B cell (primary cell): ENCODE data around the gene C1QL1.

Source experiments
- EZH2 ChIP-seq: IDR thresholded peaks from 2 replicates; pipeline ENCODE4 v1.6.1; 2012; ENCODE audit warnings: borderline replicate concordance, low read depth, mild to moderate bottlenecking, moderate library complexity, low read length; ENCODE audit not compliant: insufficient read depth, poor library complexity, severe bottlenecking
- TF ChIP-seq, protein P1 (sequence below): fragments of 200-600 bp; IDR thresholded peaks from one replicate; pipeline ENCODE4 v1.8.0; 2022; ENCODE audit warnings: antibody characterized with exemption, mild to moderate bottlenecking

DNA sequence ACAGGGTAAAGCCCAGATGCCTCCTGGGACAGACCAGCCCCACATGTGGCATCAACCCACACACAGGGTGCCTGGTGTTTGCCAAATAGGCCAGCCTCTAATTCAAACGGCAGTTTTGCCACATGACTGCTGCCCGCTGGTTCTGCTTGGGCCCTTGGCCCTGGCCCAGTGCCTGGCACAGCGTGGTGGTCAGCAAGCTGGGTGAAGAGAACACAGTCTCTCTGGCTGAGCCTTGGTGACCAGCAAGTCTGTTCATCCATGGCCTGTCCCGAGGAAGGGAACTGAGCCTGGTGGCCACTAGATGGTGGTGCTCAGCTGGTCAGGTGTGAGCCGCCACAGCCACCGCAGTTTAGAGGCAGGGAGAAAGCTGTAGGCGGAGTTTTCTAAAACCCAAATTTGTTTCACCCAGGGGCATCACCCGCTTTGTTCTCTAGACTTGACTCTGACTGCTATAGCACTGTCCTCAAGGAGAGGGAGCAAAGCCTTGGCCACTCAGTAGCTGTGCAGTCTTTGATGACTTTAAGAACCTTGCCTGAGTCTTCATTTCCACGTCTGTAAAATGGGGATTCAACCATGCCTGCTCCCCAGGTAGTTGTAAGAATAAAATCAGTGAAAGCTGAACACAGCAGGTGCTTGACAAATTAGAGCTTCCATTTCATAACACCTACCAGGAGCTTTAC is 48.1 kb downstream of the C1QL1 start:
- TF ChIP-seq, protein P1, sequence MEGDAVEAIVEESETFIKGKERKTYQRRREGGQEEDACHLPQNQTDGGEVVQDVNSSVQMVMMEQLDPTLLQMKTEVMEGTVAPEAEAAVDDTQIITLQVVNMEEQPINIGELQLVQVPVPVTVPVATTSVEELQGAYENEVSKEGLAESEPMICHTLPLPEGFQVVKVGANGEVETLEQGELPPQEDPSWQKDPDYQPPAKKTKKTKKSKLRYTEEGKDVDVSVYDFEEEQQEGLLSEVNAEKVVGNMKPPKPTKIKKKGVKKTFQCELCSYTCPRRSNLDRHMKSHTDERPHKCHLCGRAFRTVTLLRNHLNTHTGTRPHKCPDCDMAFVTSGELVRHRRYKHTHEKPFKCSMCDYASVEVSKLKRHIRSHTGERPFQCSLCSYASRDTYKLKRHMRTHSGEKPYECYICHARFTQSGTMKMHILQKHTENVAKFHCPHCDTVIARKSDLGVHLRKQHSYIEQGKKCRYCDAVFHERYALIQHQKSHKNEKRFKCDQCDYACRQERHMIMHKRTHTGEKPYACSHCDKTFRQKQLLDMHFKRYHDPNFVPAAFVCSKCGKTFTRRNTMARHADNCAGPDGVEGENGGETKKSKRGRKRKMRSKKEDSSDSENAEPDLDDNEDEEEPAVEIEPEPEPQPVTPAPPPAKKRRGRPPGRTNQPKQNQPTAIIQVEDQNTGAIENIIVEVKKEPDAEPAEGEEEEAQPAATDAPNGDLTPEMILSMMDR, result peak; percentile 61
- no peak for TF ChIP-seq EZH2
